Osteoblast (primary cell): ENCODE data around the gene KAT6B. TPM values are rescaled to one million over a fixed set of nuclear protein-coding genes. Genes with fewer than 3 reads are reported as not detected.

Experiments used
- DNase-seq: peaks from one replicate; pipeline ENCODE4 v3.0.0; 2011; ENCODE audit warnings: low spot score, mixed read lengths; ENCODE audit not compliant: insufficient read length; ENCODE audit errors: missing footprints
- H2AFZ ChIP-seq: 2 replicates; pipeline ENCODE4 v1.6.0; 2011; ENCODE audit warnings: mild to moderate bottlenecking, low read length
- H3K27ac ChIP-seq: 2 replicates; pipeline ENCODE4 v1.5.1; 2011; ENCODE audit warnings: mild to moderate bottlenecking, low read depth, low read length, moderate library complexity
- H3K27me3 ChIP-seq: 2 replicates; pipeline ENCODE4 v1.6.0; 2012; ENCODE audit warnings: mild to moderate bottlenecking, control low read depth, inconsistent platforms, low read length, moderate library complexity; ENCODE audit not compliant: insufficient read depth
- H3K36me3 ChIP-seq: 2 replicates; pipeline ENCODE4 v1.5.1; 2011; ENCODE audit warnings: mild to moderate bottlenecking, low read length, control low read depth, moderate library complexity; ENCODE audit not compliant: insufficient read depth
- H3K4me1 ChIP-seq: 2 replicates; pipeline ENCODE4 v1.5.1; 2011; ENCODE audit warnings: mild to moderate bottlenecking, low read length, control low read depth, moderate library complexity; ENCODE audit not compliant: insufficient read depth
- H3K4me2 ChIP-seq: 2 replicates; pipeline ENCODE4 v1.6.0; 2011; ENCODE audit warnings: mild to moderate bottlenecking, low read length; ENCODE audit not compliant: insufficient read depth
- H3K4me3 ChIP-seq: fragments of 200-600 bp; sonication (generic); 3 replicates; pipeline ENCODE4 v1.5.1; 2012; ENCODE audit warnings: mild to moderate bottlenecking, low read length, inconsistent platforms; ENCODE audit not compliant: insufficient read depth
- H3K79me2 ChIP-seq: 2 replicates; pipeline ENCODE4 v1.6.0; 2012; ENCODE audit warnings: mild to moderate bottlenecking, low read length, control low read depth, inconsistent platforms; ENCODE audit not compliant: insufficient read depth
- H3K9me3 ChIP-seq: 2 replicates; pipeline ENCODE4 v1.5.1; 2011; ENCODE audit warnings: low read depth, low read length, control low read depth
- H4K20me1 ChIP-seq: 2 replicates; pipeline ENCODE4 v1.6.0; 2012; ENCODE audit warnings: mild to moderate bottlenecking, low read length, control low read depth; ENCODE audit not compliant: insufficient read depth
- total RNA-seq: library from RNA; depleted of rRNA; stranded (reverse); fragments of >200 nt; gene quantifications from 2 replicates; pipeline ENCODE4 v1.2.3, GENCODE V29; 2012
- TF ChIP-seq, protein P1 (sequence below): IDR thresholded peaks from 2 replicates; pipeline ENCODE4 v1.5.1; 2011; ENCODE audit warnings: mild to moderate bottlenecking, low read depth, low read length, moderate library complexity; ENCODE audit errors: extremely low read depth

KAT6B gene
- total RNA-seq, 1 donor, result 24.6 TPM

DNA sequence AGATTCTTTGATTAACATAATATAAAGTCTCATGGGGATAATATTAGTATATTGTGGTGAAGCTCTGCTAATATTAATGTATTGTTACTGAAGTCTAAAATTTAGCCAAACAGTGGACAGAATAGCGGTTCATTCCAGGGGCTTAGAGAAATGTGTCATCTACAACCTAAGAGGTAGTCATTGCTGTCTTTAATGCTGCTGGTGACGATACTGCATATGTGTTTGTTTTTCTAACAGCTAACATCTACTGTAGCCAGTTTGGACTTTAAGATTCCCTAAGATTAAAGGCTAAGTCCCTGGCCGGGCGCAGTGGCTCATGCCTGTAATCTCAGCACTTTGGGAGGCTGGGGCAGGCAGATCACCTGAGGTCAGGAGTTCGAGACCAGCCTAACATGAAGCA, 183.0 kb downstream of the KAT6B start:
- TF ChIP-seq, protein P1, sequence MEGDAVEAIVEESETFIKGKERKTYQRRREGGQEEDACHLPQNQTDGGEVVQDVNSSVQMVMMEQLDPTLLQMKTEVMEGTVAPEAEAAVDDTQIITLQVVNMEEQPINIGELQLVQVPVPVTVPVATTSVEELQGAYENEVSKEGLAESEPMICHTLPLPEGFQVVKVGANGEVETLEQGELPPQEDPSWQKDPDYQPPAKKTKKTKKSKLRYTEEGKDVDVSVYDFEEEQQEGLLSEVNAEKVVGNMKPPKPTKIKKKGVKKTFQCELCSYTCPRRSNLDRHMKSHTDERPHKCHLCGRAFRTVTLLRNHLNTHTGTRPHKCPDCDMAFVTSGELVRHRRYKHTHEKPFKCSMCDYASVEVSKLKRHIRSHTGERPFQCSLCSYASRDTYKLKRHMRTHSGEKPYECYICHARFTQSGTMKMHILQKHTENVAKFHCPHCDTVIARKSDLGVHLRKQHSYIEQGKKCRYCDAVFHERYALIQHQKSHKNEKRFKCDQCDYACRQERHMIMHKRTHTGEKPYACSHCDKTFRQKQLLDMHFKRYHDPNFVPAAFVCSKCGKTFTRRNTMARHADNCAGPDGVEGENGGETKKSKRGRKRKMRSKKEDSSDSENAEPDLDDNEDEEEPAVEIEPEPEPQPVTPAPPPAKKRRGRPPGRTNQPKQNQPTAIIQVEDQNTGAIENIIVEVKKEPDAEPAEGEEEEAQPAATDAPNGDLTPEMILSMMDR, result no peak
- Histone ChIP-seq H3K27me3 (no peaks in the 10 kb centered on the region), H3K27ac (no peak overlapping the region), H2AFZ (no peak overlapping the region), H4K20me1 (no peaks in the 10 kb centered on the region), H3K9me3 (no peaks in the 10 kb centered on the region), H3K4me2 (no peak overlapping the region), H3K79me2 (no peaks in the 10 kb centered on the region), H3K4me1 (no peaks in the 10 kb centered on the region), H3K36me3 (peaks cover 4% of the 10 kb centered on the region), H3K4me3 (no peak overlapping the region)
- DNase-seq, result no peak

- H3K4me3 ChIP-seq, result no peak overlapping the region
- no peak overlapping the region for H3K27ac ChIP-seq
- H4K20me1 ChIP-seq, result no peaks in the 10 kb centered on the region
- H2AFZ ChIP-seq, result no peak overlapping the region
- peaks cover 4% of the 10 kb centered on the region for H3K36me3 ChIP-seq
- TF ChIP-seq, protein P1, result no peak
- H3K79me2 ChIP-seq, result no peaks in the 10 kb centered on the region
- no peak overlapping the region for H3K4me2 ChIP-seq
- no peak for DNase-seq
- no peaks in the 10 kb centered on the region for H3K4me1 ChIP-seq
- no peaks in the 10 kb centered on the region for H3K9me3 ChIP-seq
- H3K27me3 ChIP-seq, result no peaks in the 10 kb centered on the region
Observed at GRCh38 chr10:75010373-75010772, 184.0 kb downstream of the KAT6B start.

- Histone ChIP-seq H3K9me3 (no peaks in the 10 kb centered on the region), H4K20me1 (no peaks in the 10 kb centered on the region), H2AFZ (no peak overlapping the region), H3K36me3 (peaks cover 4% of the 10 kb centered on the region), H3K27me3 (no peaks in the 10 kb centered on the region), H3K79me2 (no peaks in the 10 kb centered on the region), H3K27ac (no peak overlapping the region), H3K4me2 (no peak overlapping the region), H3K4me1 (no peaks in the 10 kb centered on the region), H3K4me3 (no peak overlapping the region)
- DNase-seq, result no peak
- TF ChIP-seq, protein P1, result no peak
Observed at GRCh38 chr10:75011221-75011620, 184.8 kb downstream of the KAT6B start.

DNA sequence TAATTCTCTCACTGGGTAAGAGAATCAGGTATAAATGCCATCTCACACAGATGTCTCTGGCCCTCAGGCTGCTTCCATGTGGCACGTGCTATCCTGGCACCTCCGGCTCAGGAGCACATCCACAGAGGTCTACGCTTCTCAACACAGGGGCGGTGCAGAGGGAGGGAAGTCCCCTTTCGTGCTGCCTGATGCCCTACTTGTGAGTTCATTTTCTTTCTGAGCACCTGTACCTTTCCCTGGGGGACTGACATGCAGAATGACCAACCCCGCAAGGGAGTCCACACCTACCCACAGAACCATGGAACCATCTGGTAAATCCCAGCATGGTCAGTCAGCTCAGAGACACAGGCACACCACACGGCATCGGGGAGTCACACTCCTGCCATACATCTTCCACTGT, 186.1 kb downstream of the KAT6B start:
- H4K20me1 ChIP-seq, result no peaks in the 10 kb centered on the region
- TF ChIP-seq, protein P1, result no peak
- no peaks in the 10 kb centered on the region for H3K9me3 ChIP-seq
- H3K4me2 ChIP-seq, result no peak overlapping the region
- H3K36me3 ChIP-seq, result peaks cover 4% of the 10 kb centered on the region
- H2AFZ ChIP-seq, result no peak overlapping the region
- H3K27me3 ChIP-seq, result no peaks in the 10 kb centered on the region
- DNase-seq, result no peak
- no peak overlapping the region for H3K4me3 ChIP-seq
- H3K79me2 ChIP-seq, result no peaks in the 10 kb centered on the region
- H3K27ac ChIP-seq, result no peak overlapping the region
- H3K4me1 ChIP-seq, result no peaks in the 10 kb centered on the region
